CD4-positive, alpha-beta T cell treated with Interleukin-21 for 1 hour (primary cell): ENCODE measurements around the gene RYK.

Source experiments
- DNase-seq: peaks from one replicate; pipeline ENCODE4 v3.0.0-alpha.2; 2020

The RYK gene

DNA sequence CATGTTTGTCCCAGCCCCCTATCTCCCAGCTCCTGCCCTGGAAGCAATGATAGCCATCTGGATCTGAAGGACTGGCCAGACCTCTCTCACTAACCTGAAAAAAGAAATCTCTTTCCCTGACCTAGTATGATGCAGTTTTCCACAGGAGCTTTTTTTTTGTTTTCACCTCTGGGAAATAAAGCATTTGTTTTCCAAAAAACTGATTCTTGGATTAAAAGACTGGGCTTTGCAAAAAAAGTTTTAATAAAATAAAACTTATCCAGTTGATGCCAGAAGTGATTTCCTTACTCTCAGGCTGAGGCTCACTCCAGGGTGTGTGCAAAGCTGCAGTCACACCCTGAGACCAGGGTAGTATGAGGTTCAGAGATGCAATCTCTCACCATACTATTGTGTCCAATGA is 104.0 kb downstream of the RYK start:
- no peak for DNase-seq

GRCh38 chr3:134145183-134145582 is 105.5 kb downstream of the RYK start:
- no peak for DNase-seq

GRCh38 chr3:134144694-134145093 is 106.0 kb downstream of the RYK start:
- DNase-seq: no peak

GRCh38 chr3:134143828-134144401 is 106.7 kb downstream of the RYK start:
- DNase-seq: no peak

- no peak for DNase-seq
These were observed 114.1 kb downstream of the RYK start for GRCh38 chr3:134136604-134137003.

DNA sequence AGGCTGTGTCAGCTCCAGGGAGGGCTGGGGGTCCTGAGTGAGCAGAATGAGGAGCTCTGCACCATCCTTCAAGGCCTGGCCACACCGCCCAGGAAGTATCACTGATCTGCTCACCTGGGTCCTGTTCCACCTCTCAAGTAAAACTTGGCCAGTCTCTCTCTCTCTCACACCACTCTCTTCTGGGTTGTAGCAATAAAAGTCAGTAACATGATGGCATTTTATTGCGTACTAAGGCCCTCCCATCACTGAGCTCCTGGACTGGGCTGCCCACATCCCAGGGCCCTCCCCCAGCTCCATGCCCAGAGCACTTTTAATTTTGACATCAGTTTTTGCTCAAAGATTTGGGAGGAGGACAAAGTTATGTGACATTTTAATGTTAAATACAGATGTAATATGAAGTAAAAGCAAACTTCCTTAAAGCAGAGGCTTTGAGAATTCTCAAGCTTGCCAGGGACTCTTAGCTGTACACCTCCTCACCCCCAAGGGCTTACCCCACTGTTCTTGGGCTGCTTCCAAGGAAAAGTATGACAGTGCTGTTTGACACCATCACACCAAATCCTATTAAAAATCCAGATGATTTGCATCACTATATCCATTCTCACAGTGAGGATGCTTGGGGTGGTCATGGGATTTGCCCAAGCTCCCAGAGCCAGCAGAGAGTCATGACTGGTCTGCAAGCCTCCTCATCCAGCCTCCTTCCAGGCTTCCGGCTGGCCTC is 115.8 kb downstream of the RYK start:
- DNase-seq: no peak

- no peak for DNase-seq
These were observed 116.4 kb downstream of the RYK start for GRCh38 chr3:134134240-134134639.

- no peak for DNase-seq
These were observed 117.7 kb downstream of the RYK start for GRCh38 chr3:134132961-134133360.

GRCh38 chr3:134126153-134126552 is 124.5 kb downstream of the RYK start:
- no peak for DNase-seq

- no peak for DNase-seq
These were observed 135.9 kb downstream of the RYK start for GRCh38 chr3:134114726-134115125.

DNA sequence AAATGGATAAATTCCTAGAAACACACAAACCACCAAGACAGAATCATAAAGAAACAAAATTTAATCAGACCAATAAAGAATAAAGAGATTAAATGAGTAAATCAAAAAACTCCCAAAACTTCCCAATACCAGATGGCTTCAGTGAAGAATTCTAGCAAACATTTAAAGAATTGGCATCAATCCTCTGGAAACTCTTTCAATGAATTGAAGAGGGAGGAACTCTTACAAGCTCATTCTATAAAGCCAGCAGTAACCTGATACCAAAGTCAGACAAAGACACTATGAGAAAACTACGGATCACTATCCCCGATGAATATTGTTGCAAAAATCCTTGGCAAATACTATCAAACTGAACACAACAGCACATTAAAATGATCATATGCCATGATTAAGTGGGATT is 139.0 kb downstream of the RYK start:
- DNase-seq: no peak

GRCh38 chr3:134110963-134111362 is 139.7 kb downstream of the RYK start:
- DNase-seq: no peak
